GM21515 (cell line): ENCODE results near the gene G6PC3.
"Not testable (repeated sequence)": the region's sequence is repeated elsewhere in the genome, so short reads cannot be mapped to it uniquely, and the experiment has no call there.

Source experiments
- ATAC-seq: cut with Tn5 transposase; IDR thresholded peaks from one replicate; pipeline ENCODE4 v1.9.1; 2021; ENCODE audit not compliant: unreplicated experiment

G6PC3 gene

GRCh38 chr17:44082256-44082927 lies 11.9 kb downstream of the G6PC3 start:
- ATAC-seq: no peak

GRCh38 chr17:44083250-44083849 lies 12.8 kb downstream of the G6PC3 start:
- no peak for ATAC-seq

DNA sequence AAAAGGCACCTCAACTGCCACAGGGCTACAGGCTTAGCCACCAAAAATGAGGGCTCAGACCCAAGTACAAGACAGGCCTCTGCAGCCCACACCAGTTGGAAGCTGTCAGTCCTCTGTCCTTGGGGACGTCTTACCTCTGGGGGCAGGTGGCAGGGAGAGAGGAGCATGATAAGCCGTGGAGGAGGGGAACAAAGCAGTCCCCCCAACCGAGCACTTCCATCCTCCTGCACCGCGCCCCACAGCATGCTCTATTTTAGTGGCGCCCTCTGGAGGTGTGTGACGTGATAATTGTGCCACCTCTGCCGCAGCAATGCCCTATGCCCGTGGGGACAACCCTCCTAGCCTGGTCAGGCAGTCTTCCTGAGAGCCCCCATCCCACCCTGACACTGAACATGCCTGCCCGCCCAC lies 13.6 kb downstream of the G6PC3 start:
- ATAC-seq: no peak

DNA sequence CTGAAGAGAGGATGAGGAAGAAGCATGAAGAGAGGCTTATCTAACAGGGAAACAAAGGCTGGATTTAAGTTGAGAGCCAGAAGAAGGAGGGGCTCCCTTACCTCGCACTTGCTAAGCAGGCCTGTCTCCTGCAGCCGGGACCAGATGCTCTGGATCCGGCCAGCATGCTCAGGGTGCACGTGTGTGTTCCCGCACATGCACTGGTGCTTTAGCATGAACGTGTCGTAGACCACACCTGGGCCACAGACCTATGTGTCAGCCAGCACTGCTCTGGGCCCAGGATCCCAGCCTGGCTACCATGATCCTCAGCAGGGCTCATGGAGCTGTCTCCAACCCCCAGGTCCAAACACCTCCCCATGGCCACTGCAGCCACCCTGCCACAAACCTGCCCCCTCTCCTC lies 14.4 kb downstream of the G6PC3 start:
- ATAC-seq: no peak

- no peak for ATAC-seq
These were observed 15.4 kb downstream of the G6PC3 start for GRCh38 chr17:44085908-44086307.

DNA sequence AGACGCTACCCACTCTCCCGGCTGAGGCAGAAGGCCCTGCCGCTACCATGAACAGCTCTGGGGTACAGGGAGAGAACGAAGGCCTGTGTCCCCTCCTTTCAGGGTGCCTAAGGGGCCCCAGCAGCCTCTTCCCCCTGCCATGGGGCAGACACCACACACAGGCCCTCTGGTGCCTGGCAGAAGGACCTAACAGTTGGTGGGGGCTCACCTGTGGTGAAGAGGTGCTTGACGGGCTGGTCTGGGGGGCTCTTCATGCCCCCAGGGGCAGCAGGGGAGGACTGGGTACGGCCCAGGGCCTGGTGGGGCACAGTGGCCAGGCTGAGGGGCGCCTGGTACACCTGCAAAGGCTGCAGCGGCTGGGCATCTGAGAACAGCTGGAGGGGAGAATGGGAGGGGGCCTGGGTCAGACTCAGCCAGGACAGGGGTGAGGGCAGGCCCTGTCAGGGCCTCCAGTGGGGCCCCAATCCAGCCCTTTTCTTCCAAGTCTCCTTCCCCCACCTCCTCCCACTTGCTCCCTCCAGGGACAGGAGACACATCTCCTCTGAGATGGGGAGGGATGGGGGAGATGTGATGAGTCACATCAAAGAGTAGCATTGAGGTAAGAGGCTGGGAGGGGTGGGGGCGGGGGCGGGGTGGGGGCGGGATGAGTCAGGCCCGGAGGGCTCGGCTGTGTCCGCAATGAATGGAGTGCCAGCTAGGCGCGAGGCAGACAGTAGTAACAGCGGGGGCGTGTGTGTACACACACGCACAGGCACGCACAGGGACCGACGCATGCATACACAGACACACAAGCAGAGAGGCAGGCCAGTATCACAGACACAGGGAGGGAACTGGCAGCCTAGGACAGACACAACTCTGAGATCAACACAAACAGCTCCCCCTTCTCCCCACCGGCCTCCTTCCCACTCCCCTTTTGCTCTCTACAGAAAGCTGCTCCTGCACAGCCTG lies 16.1 kb downstream of the G6PC3 start:
- no peak for ATAC-seq

GRCh38 chr17:44087319-44087718 lies 16.8 kb downstream of the G6PC3 start:
- no peak for ATAC-seq

GRCh38 chr17:44088254-44088653 lies 17.7 kb downstream of the G6PC3 start:
- ATAC-seq: no peak

GRCh38 chr17:44091200-44091997 lies 20.9 kb downstream of the G6PC3 start:
- no peak for ATAC-seq

DNA sequence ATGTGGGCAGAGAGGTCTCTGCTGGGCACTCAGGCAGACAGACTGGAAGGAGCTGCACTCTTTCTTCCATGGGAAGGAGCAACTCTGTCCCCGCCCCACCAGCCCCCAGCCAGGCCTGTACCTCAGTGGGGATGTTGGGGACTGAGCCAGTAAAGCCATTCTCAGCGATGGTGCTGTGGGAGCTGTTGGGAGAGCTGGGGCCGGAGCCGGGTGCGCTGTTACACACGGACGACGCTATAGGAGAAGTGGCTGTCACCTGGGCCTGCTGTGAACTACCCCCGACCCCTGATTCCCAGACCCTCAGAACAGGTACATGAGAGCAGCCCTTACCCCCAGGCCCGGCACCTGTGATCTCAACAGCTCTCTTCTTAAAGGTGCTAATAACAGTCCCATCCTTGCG lies 21.5 kb downstream of the G6PC3 start:
- ATAC-seq: no peak

GRCh38 chr17:44093231-44093900 lies 22.8 kb downstream of the G6PC3 start:
- ATAC-seq: no peak

DNA sequence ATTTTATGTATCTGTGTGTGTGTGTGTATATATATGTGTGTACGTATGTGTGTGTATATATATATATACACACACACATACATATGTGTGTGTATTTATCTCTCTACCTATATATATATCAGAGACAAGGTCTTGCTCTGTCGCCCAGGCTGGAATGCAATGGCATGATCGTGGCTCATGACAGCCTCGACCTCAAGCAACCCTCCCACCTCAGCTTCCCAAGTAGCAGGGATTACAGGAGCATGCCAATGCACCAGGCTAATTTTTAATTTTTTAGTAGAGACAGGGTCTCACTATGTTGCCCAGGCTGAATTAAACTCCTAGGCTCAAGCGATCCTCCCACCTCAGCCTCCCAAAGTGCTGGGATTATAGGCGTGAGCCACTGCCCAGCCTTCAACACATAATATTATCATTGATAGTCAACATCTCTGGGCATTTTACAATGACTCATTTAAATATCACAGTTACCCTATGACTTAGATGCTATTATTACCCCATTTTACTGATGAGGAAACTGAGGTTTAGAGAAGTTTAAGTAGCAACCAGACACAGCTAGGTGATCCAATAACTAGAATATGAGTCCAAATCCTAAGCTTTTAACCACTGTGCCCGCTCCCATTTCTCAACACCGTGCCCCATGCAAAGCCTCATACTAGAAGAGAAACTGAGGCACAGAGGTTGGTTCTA lies 24.3 kb downstream of the G6PC3 start:
- ATAC-seq: no peak

- ATAC-seq: no peak
These were observed 24.8 kb downstream of the G6PC3 start for GRCh38 chr17:44095388-44095646.

- no peak for ATAC-seq
These were observed 25.3 kb downstream of the G6PC3 start for GRCh38 chr17:44095647-44096496.

GRCh38 chr17:44097110-44097958 lies 26.8 kb downstream of the G6PC3 start:
- no peak for ATAC-seq

DNA sequence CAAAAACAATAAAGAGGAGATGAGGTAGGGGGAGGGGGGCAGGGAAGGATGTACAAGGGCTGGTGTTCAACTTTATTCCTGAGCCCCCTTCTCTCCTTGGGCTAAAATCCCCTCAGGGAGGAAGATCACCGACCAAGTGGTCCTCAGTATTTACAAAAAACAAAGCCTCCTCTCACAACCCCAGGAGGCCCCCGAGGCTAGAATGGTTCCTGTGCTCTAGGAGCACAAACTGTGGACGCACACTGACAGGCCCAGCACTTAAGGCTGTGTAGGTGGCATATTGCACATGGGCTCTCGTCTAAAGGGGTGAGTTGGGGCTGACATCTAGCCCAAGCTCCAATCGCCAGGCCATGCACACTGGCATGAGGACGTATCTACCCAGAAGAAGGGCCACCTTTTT lies 31.3 kb downstream of the G6PC3 start:
- ATAC-seq: not testable (repeated sequence)

DNA sequence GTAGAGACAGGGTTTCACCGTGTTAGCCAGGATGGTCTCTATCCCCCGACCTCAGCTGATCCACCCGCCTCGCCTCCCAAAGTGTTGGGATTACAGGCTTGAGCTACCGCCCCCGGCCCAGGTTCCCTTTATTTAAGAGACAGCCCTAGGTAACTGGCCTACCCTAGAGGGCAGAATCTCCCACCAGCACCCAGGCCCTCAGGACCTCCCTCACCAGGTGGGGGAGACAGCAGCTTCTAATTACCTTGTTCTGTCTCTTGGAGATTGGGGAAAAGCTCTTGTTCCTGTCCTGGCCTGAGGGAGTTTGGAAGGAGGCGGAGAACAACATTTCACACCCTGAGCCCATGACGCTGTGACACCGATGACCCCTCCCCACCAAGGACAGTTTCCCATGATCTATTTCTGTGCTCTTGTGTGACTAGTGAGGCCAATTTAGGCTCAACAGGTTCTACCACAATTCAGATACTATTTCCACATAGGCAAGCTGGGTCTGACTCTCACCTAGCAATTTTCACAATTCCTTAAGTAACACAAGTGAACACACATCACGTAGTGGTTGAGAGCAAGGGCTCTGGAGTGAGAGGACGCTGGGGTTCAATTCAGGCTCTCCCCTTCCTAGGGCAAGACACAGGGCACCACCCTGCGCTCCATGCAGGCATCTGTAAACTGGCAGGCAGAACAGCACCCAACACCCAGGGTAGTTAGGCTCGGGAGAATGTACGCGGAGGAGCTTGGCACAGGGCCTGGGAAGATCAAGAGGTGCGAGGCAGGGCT lies 32.5 kb downstream of the G6PC3 start:
- no peak for ATAC-seq

- no peak for ATAC-seq
These were observed 34.9 kb downstream of the G6PC3 start for GRCh38 chr17:44105483-44105882.
